Memory B cell (primary cell): ENCODE measurements around the gene ICA1.

ENCODE experiments used
- ATAC-seq: fragments of 150-1000 bp; cut with Tn5 transposase; 2 replicates; pipeline ENCODE4 v1.10.0; 2021; ENCODE audit warnings: low read depth, mild to moderate bottlenecking, moderate library complexity
- DNase-seq, 2 donors: peaks; one replicate each; pipeline ENCODE4 v3.0.0; 2022; ENCODE audit warnings: low spot score in 2 of 2
- H3K27ac Mint-ChIP-seq: one replicate; pipeline ENCODE4 v1.8.0; 2022; ENCODE audit warnings: mild to moderate bottlenecking, moderate library complexity, mixed read lengths
- H3K27me3 Mint-ChIP-seq: one replicate; pipeline ENCODE4 v1.8.0; 2022; ENCODE audit warnings: mixed read lengths
- H3K36me3 Mint-ChIP-seq: one replicate; pipeline ENCODE4 v1.8.0; 2022; ENCODE audit warnings: mild to moderate bottlenecking, mixed read lengths
- H3K4me1 Mint-ChIP-seq: one replicate; pipeline ENCODE4 v1.8.0; 2022; ENCODE audit warnings: mixed read lengths
- H3K4me3 Mint-ChIP-seq: one replicate; pipeline ENCODE4 v1.8.0; 2022; ENCODE audit warnings: mild to moderate bottlenecking, moderate library complexity, mixed read lengths
- H3K9me3 Mint-ChIP-seq: one replicate; pipeline ENCODE4 v1.8.0; 2022; ENCODE audit warnings: mixed read lengths

ICA1 gene

DNA sequence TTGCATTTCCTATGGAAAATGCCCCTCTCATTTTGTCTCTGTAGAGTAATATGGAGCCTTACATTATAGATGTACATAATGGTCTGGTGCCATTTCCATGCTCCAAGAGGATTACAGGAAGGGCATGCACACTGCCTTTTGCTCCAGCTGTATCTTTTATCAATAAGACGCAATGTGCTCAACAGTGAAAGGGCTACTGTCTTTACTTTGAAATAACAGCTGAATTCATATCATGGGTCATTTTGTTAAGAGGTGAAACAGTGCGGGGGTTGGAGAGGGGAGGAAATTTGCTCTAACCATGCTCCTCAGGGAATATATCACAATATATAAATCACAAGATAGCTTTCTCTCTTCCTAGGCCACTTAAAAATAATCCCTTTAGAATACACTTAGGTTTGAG is 77.7 kb downstream of the ICA1 start:
- DNase-seq (no peak), ATAC-seq (no peak)
- Mint-ChIP-seq H3K4me1 (peaks cover 22% of the 10 kb centered on the region), H3K36me3 (no peaks in the 10 kb centered on the region), H3K27ac (no peak overlapping the region), H3K27me3 (no peaks in the 10 kb centered on the region), H3K4me3 (no peak overlapping the region), H3K9me3 (no peaks in the 10 kb centered on the region)

DNA sequence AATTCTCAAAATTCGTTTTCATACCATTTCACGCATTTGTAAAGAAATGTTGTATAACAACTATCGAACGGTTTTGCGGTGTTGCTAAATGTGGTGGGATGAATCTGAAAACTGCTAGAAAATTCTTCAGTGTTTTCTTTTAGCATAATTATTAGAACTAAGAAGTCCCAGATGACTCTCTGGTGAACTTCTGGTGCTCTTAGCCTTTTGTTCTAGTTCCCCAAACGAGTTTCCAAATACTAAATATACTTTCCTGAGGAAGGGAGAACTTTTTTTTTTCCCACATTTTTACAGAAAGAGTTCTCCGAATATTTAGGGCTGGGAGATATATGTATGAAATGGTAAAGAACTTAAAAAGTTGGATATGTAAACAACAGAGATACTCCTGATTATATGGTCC is 82.5 kb downstream of the ICA1 start:
- DNase-seq (no peak), ATAC-seq (no peak)
- Mint-ChIP-seq H3K4me3 (no peak overlapping the region), H3K27me3 (no peaks in the 10 kb centered on the region), H3K27ac (no peak overlapping the region), H3K9me3 (peaks cover 2% of the 10 kb centered on the region), H3K36me3 (peaks cover 2% of the 10 kb centered on the region), H3K4me1 (peaks cover 36% of the 10 kb centered on the region)

DNA sequence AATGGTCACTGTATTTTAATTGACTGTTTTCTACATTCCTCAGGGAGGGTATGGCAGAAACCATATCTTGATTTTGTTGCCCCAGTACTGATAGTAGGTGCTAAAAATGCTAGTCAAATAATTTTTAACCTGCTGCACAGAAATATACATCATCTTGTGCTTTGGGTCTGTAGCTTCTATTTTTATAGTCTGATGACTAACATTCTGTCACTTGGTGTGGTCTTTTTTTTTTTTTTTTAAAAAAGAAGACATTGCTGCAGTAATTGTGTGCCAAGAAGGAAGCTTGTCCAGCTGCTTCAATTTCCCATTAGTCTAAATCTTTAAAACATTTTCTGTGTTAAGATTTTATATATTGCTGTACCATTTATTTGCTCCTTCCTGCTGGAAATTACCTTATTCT is 83.6 kb downstream of the ICA1 start:
- Mint-ChIP-seq H3K4me1 (peaks cover 38% of the 10 kb centered on the region), H3K27ac (peak overlapping the region; percentile 96), H3K9me3 (peaks cover 2% of the 10 kb centered on the region), H3K36me3 (peaks cover 2% of the 10 kb centered on the region), H3K27me3 (no peaks in the 10 kb centered on the region), H3K4me3 (no peak overlapping the region)
- DNase-seq = no peak
- ATAC-seq = no peak

GRCh38 chr7:8177109-8177933 is 84.6 kb downstream of the ICA1 start:
- Mint-ChIP-seq H3K9me3 (peaks cover 2% of the 10 kb centered on the region), H3K4me1 (peaks cover 38% of the 10 kb centered on the region), H3K27me3 (no peaks in the 10 kb centered on the region), H3K4me3 (peak overlapping the region; percentile 60), H3K36me3 (peaks cover 2% of the 10 kb centered on the region), H3K27ac (peak overlapping the region; percentile 96)
- peak in 1 of 2 donors; percentile 46 for DNase-seq
- peak; percentile 72 for ATAC-seq

DNA sequence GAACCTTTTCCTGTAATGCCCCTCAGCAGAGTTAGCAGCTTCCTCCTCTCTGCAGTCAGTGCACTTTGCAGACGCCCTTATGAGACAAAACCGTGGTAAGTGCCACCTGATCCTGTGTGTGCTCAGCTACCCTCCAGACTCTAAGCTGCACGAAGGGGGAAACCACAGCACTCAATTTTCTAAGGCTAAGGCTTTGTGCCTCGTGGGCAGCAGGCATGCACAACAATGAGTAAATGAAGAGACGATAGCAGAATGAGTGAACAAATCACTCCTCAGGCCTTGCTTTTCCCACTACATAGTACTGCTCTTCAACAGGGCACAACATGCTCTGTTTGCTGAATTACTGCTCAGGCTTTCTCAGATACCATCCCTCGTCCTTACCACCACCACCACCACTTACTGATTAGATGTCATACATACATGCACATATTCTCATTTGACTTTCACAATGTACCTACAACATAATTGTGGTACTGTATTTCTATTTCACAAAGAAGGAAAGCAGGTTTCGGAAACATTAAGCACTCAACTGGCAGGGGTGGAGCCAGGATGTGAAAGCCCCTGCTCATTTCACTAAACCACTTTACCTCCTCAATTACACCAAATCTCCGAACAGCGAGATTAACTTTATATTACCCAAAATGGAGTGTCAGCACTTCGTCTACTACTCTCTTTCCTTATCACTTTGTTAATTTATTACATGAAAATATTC is 85.4 kb downstream of the ICA1 start:
- peak; percentile 25 to 46 for DNase-seq
- Mint-ChIP-seq H3K4me1 (peaks cover 36% of the 10 kb centered on the region), H3K27me3 (no peaks in the 10 kb centered on the region), H3K27ac (peak overlapping the region; percentile 96), H3K4me3 (peak overlapping the region; percentile 74), H3K9me3 (peaks cover 2% of the 10 kb centered on the region), H3K36me3 (peaks cover 2% of the 10 kb centered on the region)
- ATAC-seq = peak; percentile 79

DNA sequence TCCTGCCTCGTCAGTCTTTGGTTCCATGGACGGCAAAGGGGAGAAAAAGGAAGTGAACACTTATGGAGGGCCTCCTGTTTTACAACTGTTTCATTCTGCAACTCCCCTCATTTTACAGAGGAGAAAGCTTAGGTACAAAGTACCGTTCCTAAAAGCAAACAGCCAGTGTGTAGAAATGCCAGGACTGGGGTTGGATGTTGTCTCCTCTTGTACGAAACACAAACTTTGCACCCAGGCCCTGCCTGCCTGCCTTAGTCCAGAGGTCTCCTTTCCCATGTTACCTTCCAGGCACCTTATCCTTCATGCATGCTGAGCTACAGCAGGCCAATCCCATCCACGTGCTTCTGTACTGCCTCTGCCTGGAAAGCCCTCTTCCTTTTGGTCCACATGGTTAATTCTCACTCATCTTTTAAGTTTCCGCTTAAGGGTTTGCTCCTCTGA is 86.0 kb downstream of the ICA1 start:
- H3K4me1 Mint-ChIP-seq = peaks cover 36% of the 10 kb centered on the region
- peak overlapping the region; percentile 96 for H3K27ac Mint-ChIP-seq
- DNase-seq (no peak), ATAC-seq (no peak)
- H3K27me3 Mint-ChIP-seq = no peaks in the 10 kb centered on the region
- peak overlapping the region; percentile 74 for H3K4me3 Mint-ChIP-seq
- peaks cover 2% of the 10 kb centered on the region for H3K36me3 Mint-ChIP-seq
- peaks cover 2% of the 10 kb centered on the region for H3K9me3 Mint-ChIP-seq

DNA sequence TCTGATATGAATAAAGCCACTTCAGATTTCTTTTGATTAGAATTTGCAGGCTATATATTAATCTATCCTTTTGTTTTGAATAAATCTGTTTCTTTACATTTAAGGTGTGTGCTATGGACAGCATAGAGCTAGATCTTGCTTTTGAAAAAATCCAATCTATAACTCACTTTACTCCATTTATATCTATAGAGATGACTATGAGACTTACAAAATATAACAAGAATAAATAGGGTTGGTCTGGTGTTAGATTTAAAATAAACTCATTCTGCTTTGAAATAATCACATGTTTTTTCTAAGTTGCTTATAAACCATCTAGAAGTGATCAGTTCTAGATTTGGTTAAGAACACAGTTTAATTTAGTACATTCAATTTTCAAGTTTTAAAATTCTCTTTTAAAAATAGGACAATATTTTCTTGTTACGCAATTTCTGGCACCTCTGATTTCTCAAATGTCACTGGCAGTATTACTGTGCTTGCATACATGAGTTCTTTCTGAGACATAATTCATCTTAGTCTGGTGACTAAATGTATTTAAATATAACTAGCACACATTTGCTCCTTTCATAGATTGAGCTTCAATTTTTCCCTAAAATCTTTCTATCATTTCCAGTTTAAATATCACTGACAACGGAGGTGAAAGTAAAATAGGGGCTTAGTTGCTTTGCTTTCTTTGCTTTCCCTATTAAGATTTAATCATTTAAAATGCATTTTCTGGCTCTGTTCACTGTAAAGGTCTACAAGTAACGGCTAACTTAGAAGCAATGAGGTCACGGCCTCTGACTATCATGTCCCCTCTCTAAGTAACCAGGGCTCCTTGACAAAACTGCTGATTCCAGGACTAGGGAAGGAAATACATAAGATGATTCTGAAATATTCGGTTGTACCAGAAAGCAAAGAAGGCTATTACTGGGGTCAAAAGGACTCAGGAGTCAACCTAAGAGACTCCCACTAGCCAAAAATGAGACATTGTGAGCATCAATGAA is 89.3 kb downstream of the ICA1 start:
- Mint-ChIP-seq H3K4me3 (no peak overlapping the region), H3K27ac (no peak overlapping the region), H3K4me1 (peaks cover 22% of the 10 kb centered on the region), H3K36me3 (no peaks in the 10 kb centered on the region), H3K9me3 (no peaks in the 10 kb centered on the region), H3K27me3 (no peaks in the 10 kb centered on the region)
- ATAC-seq = no peak
- DNase-seq = no peak

GRCh38 chr7:8169171-8169570 is 92.8 kb downstream of the ICA1 start:
- Mint-ChIP-seq H3K9me3 (no peaks in the 10 kb centered on the region), H3K27ac (no peak overlapping the region), H3K4me1 (peaks cover 5% of the 10 kb centered on the region), H3K4me3 (no peak overlapping the region), H3K27me3 (no peaks in the 10 kb centered on the region), H3K36me3 (no peaks in the 10 kb centered on the region)
- ATAC-seq (no peak), DNase-seq (no peak)

GRCh38 chr7:8168336-8168735 is 93.6 kb downstream of the ICA1 start:
- Mint-ChIP-seq H3K36me3 (no peaks in the 10 kb centered on the region), H3K4me1 (peaks cover 2% of the 10 kb centered on the region), H3K9me3 (no peaks in the 10 kb centered on the region), H3K27me3 (no peaks in the 10 kb centered on the region), H3K27ac (no peak overlapping the region), H3K4me3 (no peak overlapping the region)
- ATAC-seq (no peak), DNase-seq (no peak)

DNA sequence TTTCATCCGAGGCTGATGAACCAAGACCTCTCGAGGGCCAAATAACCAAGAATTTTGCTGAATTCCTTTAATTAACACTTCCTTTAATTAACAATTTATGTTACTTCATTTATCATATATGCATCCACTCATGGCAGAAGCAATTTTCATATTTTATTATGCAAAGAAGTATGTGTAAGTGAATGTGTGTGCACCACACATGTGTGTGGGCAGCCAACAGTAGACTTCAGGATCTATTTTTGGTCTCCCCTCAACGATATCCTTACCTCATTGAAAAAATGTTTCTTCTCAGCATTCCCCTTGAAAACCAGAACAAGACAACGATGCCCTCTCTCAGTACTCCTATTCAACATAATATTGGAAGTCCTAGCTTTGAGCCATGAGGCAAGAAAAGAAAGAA is 96.8 kb downstream of the ICA1 start:
- DNase-seq = no peak
- ATAC-seq = no peak
- no peaks in the 10 kb centered on the region for H3K36me3 Mint-ChIP-seq
- H3K4me1 Mint-ChIP-seq = peaks cover 5% of the 10 kb centered on the region
- no peak overlapping the region for H3K4me3 Mint-ChIP-seq
- H3K9me3 Mint-ChIP-seq = no peaks in the 10 kb centered on the region
- no peaks in the 10 kb centered on the region for H3K27me3 Mint-ChIP-seq
- no peak overlapping the region for H3K27ac Mint-ChIP-seq

DNA sequence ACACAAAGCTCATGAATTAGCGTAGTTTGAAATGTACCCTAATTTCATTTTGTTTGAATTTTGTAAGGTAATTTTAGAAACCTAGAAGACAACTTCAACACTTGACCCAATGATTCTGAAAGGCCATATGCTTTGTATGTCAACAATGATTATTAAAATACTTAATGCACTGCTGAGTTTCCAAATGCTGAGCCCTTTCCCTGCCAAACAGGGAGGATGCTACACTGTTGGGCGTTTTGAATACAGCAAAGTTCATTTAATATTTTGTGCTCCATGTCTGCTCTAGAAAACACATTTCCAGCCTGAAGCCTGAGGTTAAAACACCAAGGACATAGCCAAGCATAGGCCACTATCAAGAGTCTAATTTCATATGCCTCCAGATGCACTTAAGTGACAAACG is 99.8 kb downstream of the ICA1 start:
- Mint-ChIP-seq H3K4me1 (peaks cover 10% of the 10 kb centered on the region), H3K27me3 (no peaks in the 10 kb centered on the region), H3K27ac (no peak overlapping the region), H3K4me3 (no peak overlapping the region), H3K36me3 (no peaks in the 10 kb centered on the region), H3K9me3 (no peaks in the 10 kb centered on the region)
- no peak for ATAC-seq
- no peak for DNase-seq

DNA sequence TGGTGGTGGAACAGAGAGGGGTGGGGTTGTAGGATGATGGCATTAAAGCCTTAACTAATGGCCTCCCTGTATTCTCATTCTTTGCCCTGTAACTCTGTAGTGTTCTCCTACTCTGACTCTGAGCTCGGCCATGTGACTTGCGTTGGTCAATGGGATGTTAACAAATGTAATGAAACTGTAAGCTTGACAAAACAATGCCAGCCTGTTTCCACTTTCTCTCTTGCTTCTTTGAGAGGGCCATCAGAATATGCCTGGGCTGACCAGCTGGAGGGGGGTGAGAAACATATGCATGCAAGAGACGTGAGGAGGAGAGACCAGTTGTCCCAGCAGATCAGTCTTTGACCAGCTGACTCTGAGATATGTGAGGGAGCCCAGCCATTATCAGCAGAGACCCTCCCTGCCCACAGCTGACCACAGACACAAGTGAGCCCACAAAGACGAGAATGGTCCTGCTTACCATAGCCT is 100.6 kb downstream of the ICA1 start:
- Mint-ChIP-seq H3K4me1 (peaks cover 10% of the 10 kb centered on the region), H3K36me3 (no peaks in the 10 kb centered on the region), H3K27me3 (no peaks in the 10 kb centered on the region), H3K4me3 (no peak overlapping the region), H3K27ac (no peak overlapping the region), H3K9me3 (no peaks in the 10 kb centered on the region)
- ATAC-seq = no peak
- DNase-seq = no peak

DNA sequence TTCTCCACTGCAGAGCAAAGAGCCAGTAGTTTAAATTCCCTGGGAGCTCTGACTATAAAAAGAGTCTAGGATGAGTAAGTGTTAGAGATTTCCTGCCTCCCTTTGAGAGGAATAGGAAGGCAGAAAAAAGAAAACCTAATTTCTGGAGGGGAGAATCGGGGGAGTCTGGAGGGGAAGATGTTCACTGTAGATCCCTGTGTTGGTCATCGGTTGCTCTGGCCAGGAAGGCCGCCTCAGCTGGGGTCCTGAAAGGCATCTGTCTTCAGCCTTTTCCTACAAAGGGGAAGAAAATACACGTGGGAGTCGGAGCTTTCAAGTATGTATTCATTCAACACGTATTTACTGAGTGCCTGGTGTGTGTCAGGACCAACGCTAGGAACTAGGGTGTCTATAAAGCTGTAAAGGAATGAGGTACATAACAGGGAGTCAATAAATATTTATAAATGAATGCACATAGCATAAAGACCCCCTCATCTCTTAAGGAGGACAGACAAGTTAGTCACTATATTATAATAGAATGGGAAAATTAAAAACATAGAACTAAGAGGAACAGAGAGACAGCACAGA is 101.1 kb downstream of the ICA1 start:
- Mint-ChIP-seq H3K27me3 (no peaks in the 10 kb centered on the region), H3K27ac (no peak overlapping the region), H3K36me3 (no peaks in the 10 kb centered on the region), H3K4me3 (no peak overlapping the region), H3K9me3 (no peaks in the 10 kb centered on the region), H3K4me1 (peaks cover 10% of the 10 kb centered on the region)
- ATAC-seq (no peak), DNase-seq (no peak)
